Endothelial cell of umbilical vein (primary cell): ENCODE data around the gene MAMDC4. TPM values are rescaled to one million over a fixed set of nuclear protein-coding genes. Genes with fewer than 3 reads are reported as not detected.

Experiments used
- BruUV-seq: library from RNA; stranded (reverse); fragments of 400-500 nt; replicated peaks from 2 replicates; lab custom pipeline; 2021; lab: Mats Ljungman, UMichigan
- CTCF ChIA-PET: fragments of 300-600, 350-600 bp; sonication (Branson Sonifier 250); formaldehyde crosslinking; loops from one replicate; lab custom pipeline; 2021; ENCODE audit warnings: antibody characterized with exemption, inconsistent platforms; lab: Charles Lee
- POLR2A ChIA-PET: fragments of 300-600, 350-600 bp; sonication (Branson Sonifier 250); formaldehyde crosslinking; loops from one replicate; lab custom pipeline; 2021; ENCODE audit warnings: antibody characterized with exemption, inconsistent platforms; lab: Charles Lee
- DNase-seq: peaks from one replicate; pipeline ENCODE4 v3.0.0-alpha.2; 2011; ENCODE audit warnings: low read depth, low spot score
- FAIRE-seq: peaks from 2 replicates; lab custom pipeline; 2011; peaks lifted over from hg19 to GRCh38; lab: Jason Lieb, UNC
- H2AFZ ChIP-seq: 2 replicates; pipeline ENCODE4 v1.6.0; 2012; ENCODE audit warnings: low read depth, low read length, control low read depth, inconsistent platforms
- H3K27ac ChIP-seq: 2 replicates; pipeline ENCODE4 v1.5.1; 2011; ENCODE audit warnings: low read depth, mild to moderate bottlenecking, control low read depth, low read length, moderate library complexity; ENCODE audit not compliant: insufficient read depth
- H3K27me3 ChIP-seq, 2 experiments: 2 replicates each; pipeline versions ENCODE4 v1.6.0 to v1.6.1; 2011; ENCODE audit warnings: low read length in 2 of 2, mixed read lengths in 1 of 2; ENCODE audit not compliant: control insufficient read depth in 2 of 2, insufficient read depth in 2 of 2
- H3K36me3 ChIP-seq, 2 experiments: 2 replicates in 1 of 2; 3 replicates in 1 of 2; pipeline ENCODE4 v1.5.1; 2011; ENCODE audit warnings: low read length in 2 of 2, mild to moderate bottlenecking in 1 of 2, moderate library complexity in 1 of 2; ENCODE audit not compliant: control insufficient read depth in 2 of 2, insufficient read depth in 2 of 2; ENCODE audit errors: extremely low read depth in 1 of 2
- H3K4me1 ChIP-seq: 3 replicates; pipeline ENCODE4 v1.5.1; 2011; ENCODE audit warnings: mild to moderate bottlenecking, low read length; ENCODE audit not compliant: control insufficient read depth, insufficient read depth; ENCODE audit errors: extremely low read depth
- H3K4me2 ChIP-seq: 2 replicates; pipeline ENCODE4 v1.6.1; 2011; ENCODE audit warnings: low read length, control low read depth, mixed read lengths; ENCODE audit not compliant: insufficient read depth
- H3K4me3 ChIP-seq, 3 experiments: fragments of 200-600 bp in 1 of 3; sonication (generic), shearing (Covaris generic) in 1 of 3; replicated peaks in 1 of 3; 2 replicates each; pipeline ENCODE4 v1.5.1; 2011 to 2016; ENCODE audit warnings: control low read depth in 3 of 3, low read length in 3 of 3, mild to moderate bottlenecking in 2 of 3, inconsistent platforms in 1 of 3, low read depth in 1 of 3, moderate library complexity in 1 of 3; ENCODE audit not compliant: insufficient read depth in 1 of 3
- H3K79me2 ChIP-seq: 2 replicates; pipeline ENCODE4 v1.6.0; 2012; ENCODE audit warnings: low read length, inconsistent platforms; ENCODE audit not compliant: control insufficient read depth, insufficient read depth
- H3K9ac ChIP-seq: replicated peaks from 2 replicates; pipeline ENCODE3; 2011; ENCODE audit warnings: low read length, control low read depth; ENCODE audit not compliant: insufficient read depth; ENCODE audit errors: extremely low read depth
- H3K9me1 ChIP-seq: replicated peaks from 3 replicates; pipeline ENCODE4 v1.6.0; 2011; ENCODE audit warnings: mild to moderate bottlenecking, low read length; ENCODE audit not compliant: control insufficient read depth, insufficient read depth; ENCODE audit errors: extremely low read depth
- H3K9me3 ChIP-seq: replicated peaks from 2 replicates; pipeline ENCODE4 v1.5.1; 2012; ENCODE audit warnings: low read length, inconsistent platforms; ENCODE audit not compliant: control insufficient read depth, insufficient read depth
- H4K20me1 ChIP-seq: replicated peaks from 2 replicates; pipeline ENCODE3; 2011; ENCODE audit warnings: mild to moderate bottlenecking, low read length; ENCODE audit not compliant: control insufficient read depth, insufficient read depth; ENCODE audit errors: extremely low read depth
- EZH2 ChIP-seq: IDR thresholded peaks from 2 replicates; pipeline ENCODE4 v1.6.1; 2012; ENCODE audit warnings: borderline replicate concordance, low read depth, mild to moderate bottlenecking, moderate library complexity, low read length, inconsistent platforms; ENCODE audit not compliant: severe bottlenecking
- FOS ChIP-seq: IDR thresholded peaks from 2 replicates; pipeline ENCODE4 v1.6.1; 2011; ENCODE audit warnings: mild to moderate bottlenecking, low read length, moderate library complexity, borderline replicate concordance; ENCODE audit not compliant: insufficient read depth
- GATA2 ChIP-seq: IDR thresholded peaks from 2 replicates; pipeline ENCODE4 v1.7.0; 2011; ENCODE audit warnings: low read depth, mild to moderate bottlenecking, moderate library complexity, mixed read lengths, low read length; ENCODE audit not compliant: insufficient read length, insufficient read depth
- JUN ChIP-seq: IDR thresholded peaks from 2 replicates; pipeline ENCODE4 v1.6.1; 2011; ENCODE audit warnings: borderline replicate concordance, low read depth; ENCODE audit not compliant: insufficient read length, insufficient read depth
- MAX ChIP-seq: IDR thresholded peaks from 2 replicates; pipeline ENCODE4 v1.6.1; 2011; ENCODE audit not compliant: insufficient read depth, insufficient read length
- MYC ChIP-seq: IDR thresholded peaks from one replicate; pipeline ENCODE4 v1.6.1; 2011; ENCODE audit warnings: mild to moderate bottlenecking, low read depth, low read length
- POLR2A ChIP-seq: IDR thresholded peaks from 2 replicates; pipeline ENCODE4 v1.6.1; 2012; ENCODE audit warnings: low read depth, mild to moderate bottlenecking, control low read depth, low read length
- POLR2AphosphoS5 ChIP-seq: IDR thresholded peaks from 2 replicates; pipeline ENCODE4 v1.6.1; 2012; ENCODE audit warnings: low read depth, mild to moderate bottlenecking, control low read depth, low read length, moderate library complexity; ENCODE audit not compliant: insufficient read depth
- dilution Hi-C: fragments of 300-500 bp; cut with MboI; formaldehyde crosslinking; loops from one replicate; pipeline ENCODE4 v1.15.0; 2019; ENCODE audit warnings: low sequenced_read_pairs; ENCODE audit not compliant: extremely low pct_ligation_motif_present
- intact Hi-C: fragments of 100-400 bp; cut with micrococcal nuclease; formaldehyde crosslinking; loops from one replicate; pipeline ENCODE4 v1.10.0; 2022
- polyA plus RNA-seq, 4 experiments: library from polyadenylated mRNA; depleted of rRNA in 3 of 4; stranded (reverse) in 3 of 4; unstranded in 1 of 4; fragments of >200 nt; gene quantifications; 2 replicates each; pipeline versions ENCODE4 v1.2.1 to v1.2.3, GENCODE V29; 2011 to 2012; ENCODE audit warnings: missing spikeins in 1 of 4
- total RNA-seq: library from RNA; stranded (reverse); gene quantifications from 2 replicates; pipeline ENCODE4 v1.2.3, GENCODE V29; 2021
- TF ChIP-seq, protein P1 (sequence below), 2 donors: IDR thresholded peaks; 1 replicate in 1 of 2; 2 replicates in 1 of 2; pipeline ENCODE4 v1.5.1; 2011; ENCODE audit warnings: low read length in 2 of 2, mild to moderate bottlenecking in 2 of 2, moderate library complexity in 2 of 2, control low read depth in 1 of 2, inconsistent platforms in 1 of 2, low read depth in 1 of 2; ENCODE audit not compliant: insufficient read depth in 1 of 2; ENCODE audit errors: extremely low read depth in 1 of 2

The MAMDC4 gene
- total and polyA plus RNA-seq, 2 donors (not counting 3 experiments of a cell fraction or from before 2014, with no cell fraction given): 3.6 to 7.2 TPM

DNA sequence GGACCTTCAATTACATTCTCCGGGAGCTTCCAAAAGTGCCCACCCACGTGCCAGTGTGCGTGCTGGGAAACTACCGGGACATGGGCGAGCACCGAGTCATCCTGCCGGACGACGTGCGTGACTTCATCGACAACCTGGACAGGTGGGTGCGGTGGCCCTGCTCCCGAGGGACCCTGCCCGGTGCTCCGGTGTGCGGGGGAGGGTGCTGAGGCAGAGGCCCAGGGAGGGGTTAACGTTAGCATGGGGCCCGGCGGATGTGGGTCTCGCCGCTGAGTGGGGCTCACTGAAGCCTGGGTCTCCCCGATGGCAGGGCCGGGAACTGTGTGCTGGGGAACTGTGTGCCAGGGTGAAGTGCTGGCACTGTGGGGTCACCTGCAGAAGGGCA lies 20.4 kb upstream of the MAMDC4 start:
- Histone ChIP-seq H2AFZ (no peak overlapping the region), H3K36me3 (peaks cover 11 to 30% of the 10 kb centered on the region in 2 experiments), H3K9ac (no peak overlapping the region), H3K9me3 (no peaks in the 10 kb centered on the region), H3K27me3 (no peaks in the 10 kb centered on the region), H3K79me2 (no peaks in the 10 kb centered on the region), H3K4me3 (no peak overlapping the region), H3K4me2 (no peak overlapping the region), H3K27ac (no peak overlapping the region), H3K4me1 (no peaks in the 10 kb centered on the region), H3K9me1 (no peaks in the 10 kb centered on the region), H4K20me1 (no peaks in the 10 kb centered on the region)
- dilution Hi-C loops: no loop called here
- TF ChIP-seq MAX (no peak), JUN (no peak), EZH2 (no peak), GATA2 (no peak), FOS (no peak), POLR2AphosphoS5 (no peak), POLR2A (no peak), MYC (no peak)
- TF ChIP-seq, protein P1, sequence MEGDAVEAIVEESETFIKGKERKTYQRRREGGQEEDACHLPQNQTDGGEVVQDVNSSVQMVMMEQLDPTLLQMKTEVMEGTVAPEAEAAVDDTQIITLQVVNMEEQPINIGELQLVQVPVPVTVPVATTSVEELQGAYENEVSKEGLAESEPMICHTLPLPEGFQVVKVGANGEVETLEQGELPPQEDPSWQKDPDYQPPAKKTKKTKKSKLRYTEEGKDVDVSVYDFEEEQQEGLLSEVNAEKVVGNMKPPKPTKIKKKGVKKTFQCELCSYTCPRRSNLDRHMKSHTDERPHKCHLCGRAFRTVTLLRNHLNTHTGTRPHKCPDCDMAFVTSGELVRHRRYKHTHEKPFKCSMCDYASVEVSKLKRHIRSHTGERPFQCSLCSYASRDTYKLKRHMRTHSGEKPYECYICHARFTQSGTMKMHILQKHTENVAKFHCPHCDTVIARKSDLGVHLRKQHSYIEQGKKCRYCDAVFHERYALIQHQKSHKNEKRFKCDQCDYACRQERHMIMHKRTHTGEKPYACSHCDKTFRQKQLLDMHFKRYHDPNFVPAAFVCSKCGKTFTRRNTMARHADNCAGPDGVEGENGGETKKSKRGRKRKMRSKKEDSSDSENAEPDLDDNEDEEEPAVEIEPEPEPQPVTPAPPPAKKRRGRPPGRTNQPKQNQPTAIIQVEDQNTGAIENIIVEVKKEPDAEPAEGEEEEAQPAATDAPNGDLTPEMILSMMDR (IDR thresholded peaks at IDR 0.05; ENCODE audit: extremely low read depth in 1 of 2, insufficient read depth in 1 of 2, low read depth in 1 of 2, low read length in 2 of 2): no peak
- no TSS peak for BruUV-seq
- intact Hi-C loops: no loop called here
- POLR2A ChIA-PET: no interaction called here
- DNase-seq (no peak), FAIRE-seq (no peak)
- CTCF ChIA-PET: interaction anchor here (2.8 kb wide), 1 partner anchor 10 kb away, joined by 11 read pairs; the partner anchor contains the start of gene AJM1
